SK-N-SH treated with all-trans-retinoic acid at 6 μM for 48 hours (cell line): Measurements from ENCODE around the gene KHK.

ENCODE experiments used
- ARNTL ChIP-seq: fragments of 450-650 bp; formaldehyde crosslinking; IDR thresholded peaks from 2 replicates; pipeline ENCODE4 v1.5.0; 2020; ENCODE audit warnings: low read depth, mild to moderate bottlenecking, moderate library complexity, borderline replicate concordance
- BACH2 ChIP-seq: fragments of 250-450 bp; sonication (Bioruptor Pico); IDR thresholded peaks from 2 replicates; pipeline ENCODE4 v1.9.0; 2021; ENCODE audit warnings: mild to moderate bottlenecking, borderline replicate concordance
- GLIS3 ChIP-seq: fragments of 250-450 bp; sonication (Bioruptor Pico); IDR thresholded peaks from 2 replicates; pipeline ENCODE4 v1.5.0; 2020; ENCODE audit warnings: mild to moderate bottlenecking, moderate library complexity
- ISL1 ChIP-seq: fragments of 250-450 bp; sonication (Bioruptor Pico); IDR thresholded peaks from 2 replicates; pipeline ENCODE4 v2.1.2; 2022; ENCODE audit warnings: mild to moderate bottlenecking, moderate library complexity
- PPARA ChIP-seq: fragments of 250-450 bp; sonication (Bioruptor Pico); IDR thresholded peaks from 2 replicates; pipeline ENCODE4 v1.5.0; 2020; ENCODE audit warnings: mild to moderate bottlenecking, borderline replicate concordance
- RARB ChIP-seq: fragments of 250-450 bp; sonication (Bioruptor Pico); IDR thresholded peaks from 2 replicates; pipeline ENCODE4 v1.8.0; 2021; ENCODE audit warnings: mild to moderate bottlenecking, moderate library complexity
- ZFP3 ChIP-seq: fragments of 250-450 bp; sonication (Bioruptor Pico); IDR thresholded peaks from 2 replicates; pipeline ENCODE4 v1.5.0; 2020; ENCODE audit warnings: mild to moderate bottlenecking, moderate library complexity
- ZNF8 ChIP-seq: fragments of 450-650 bp; formaldehyde crosslinking; IDR thresholded peaks from 2 replicates; pipeline ENCODE4 v1.5.0; 2020; ENCODE audit warnings: mild to moderate bottlenecking, moderate library complexity
- TF ChIP-seq, protein P1 (sequence below): fragments of 250-450 bp; sonication (Bioruptor Pico); IDR thresholded peaks from 2 replicates; pipeline ENCODE4 v1.8.0; 2021; ENCODE audit warnings: low read depth, mild to moderate bottlenecking, moderate library complexity, borderline replicate concordance
- TF ChIP-seq, protein P2 (sequence below): fragments of 250-450 bp; sonication (Bioruptor Pico); IDR thresholded peaks from 2 replicates; pipeline ENCODE4 v1.5.1; 2020; ENCODE audit warnings: low read depth, mild to moderate bottlenecking, moderate library complexity
- TF ChIP-seq, protein P3 (sequence below): fragments of 250-450 bp; sonication (Bioruptor Pico); IDR thresholded peaks from 2 replicates; pipeline ENCODE4 v1.8.0; 2020; ENCODE audit warnings: mild to moderate bottlenecking, moderate library complexity, borderline replicate concordance

DNA sequence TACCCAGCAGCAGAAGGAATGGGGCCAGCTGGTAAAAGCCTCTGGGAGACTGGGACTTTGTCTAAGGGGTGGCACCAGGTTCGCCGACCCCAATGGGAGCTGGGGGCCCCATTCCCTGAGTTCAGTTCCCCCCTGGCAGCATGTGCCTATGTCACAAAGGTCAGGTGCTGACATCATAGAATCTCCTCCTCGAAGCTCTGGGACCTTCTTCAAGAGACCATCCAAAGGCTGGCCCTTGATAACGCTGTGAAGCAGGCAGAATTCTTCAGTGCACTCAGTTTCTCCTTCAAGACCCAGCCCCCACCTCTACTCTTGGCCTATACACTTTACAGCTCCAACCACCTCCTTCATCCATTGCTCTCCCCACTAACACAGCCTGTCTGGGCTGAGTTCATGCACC lies 52.7 kb downstream of the KHK start, which contains the start of gene PRR30:
- TF ChIP-seq, protein P1, sequence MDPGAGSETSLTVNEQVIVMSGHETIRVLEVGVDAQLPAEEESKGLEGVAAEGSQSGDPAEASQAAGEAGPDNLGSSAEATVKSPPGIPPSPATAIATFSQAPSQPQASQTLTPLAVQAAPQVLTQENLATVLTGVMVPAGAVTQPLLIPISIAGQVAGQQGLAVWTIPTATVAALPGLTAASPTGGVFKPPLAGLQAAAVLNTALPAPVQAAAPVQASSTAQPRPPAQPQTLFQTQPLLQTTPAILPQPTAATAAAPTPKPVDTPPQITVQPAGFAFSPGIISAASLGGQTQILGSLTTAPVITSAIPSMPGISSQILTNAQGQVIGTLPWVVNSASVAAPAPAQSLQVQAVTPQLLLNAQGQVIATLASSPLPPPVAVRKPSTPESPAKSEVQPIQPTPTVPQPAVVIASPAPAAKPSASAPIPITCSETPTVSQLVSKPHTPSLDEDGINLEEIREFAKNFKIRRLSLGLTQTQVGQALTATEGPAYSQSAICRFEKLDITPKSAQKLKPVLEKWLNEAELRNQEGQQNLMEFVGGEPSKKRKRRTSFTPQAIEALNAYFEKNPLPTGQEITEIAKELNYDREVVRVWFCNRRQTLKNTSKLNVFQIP (CRISPR knock-in tag): no peak
- no peak for TF ChIP-seq BACH2 (CRISPR knock-in tag)
- no peak for TF ChIP-seq PPARA
- no peak for TF ChIP-seq ISL1
- TF ChIP-seq ZFP3 (CRISPR knock-in tag): no peak
- TF ChIP-seq ZNF8 (CRISPR knock-in tag): no peak
- no peak for TF ChIP-seq ARNTL (CRISPR knock-in tag)
- no peak for TF ChIP-seq RARB (CRISPR knock-in tag)
- TF ChIP-seq, protein P2, sequence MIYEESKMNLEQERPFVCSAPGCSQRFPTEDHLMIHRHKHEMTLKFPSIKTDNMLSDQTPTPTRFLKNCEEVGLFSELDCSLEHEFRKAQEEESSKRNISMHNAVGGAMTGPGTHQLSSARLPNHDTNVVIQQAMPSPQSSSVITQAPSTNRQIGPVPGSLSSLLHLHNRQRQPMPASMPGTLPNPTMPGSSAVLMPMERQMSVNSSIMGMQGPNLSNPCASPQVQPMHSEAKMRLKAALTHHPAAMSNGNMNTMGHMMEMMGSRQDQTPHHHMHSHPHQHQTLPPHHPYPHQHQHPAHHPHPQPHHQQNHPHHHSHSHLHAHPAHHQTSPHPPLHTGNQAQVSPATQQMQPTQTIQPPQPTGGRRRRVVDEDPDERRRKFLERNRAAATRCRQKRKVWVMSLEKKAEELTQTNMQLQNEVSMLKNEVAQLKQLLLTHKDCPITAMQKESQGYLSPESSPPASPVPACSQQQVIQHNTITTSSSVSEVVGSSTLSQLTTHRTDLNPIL (CRISPR knock-in tag): no peak
- no peak for TF ChIP-seq GLIS3 (CRISPR knock-in tag)
- TF ChIP-seq, protein P3, sequence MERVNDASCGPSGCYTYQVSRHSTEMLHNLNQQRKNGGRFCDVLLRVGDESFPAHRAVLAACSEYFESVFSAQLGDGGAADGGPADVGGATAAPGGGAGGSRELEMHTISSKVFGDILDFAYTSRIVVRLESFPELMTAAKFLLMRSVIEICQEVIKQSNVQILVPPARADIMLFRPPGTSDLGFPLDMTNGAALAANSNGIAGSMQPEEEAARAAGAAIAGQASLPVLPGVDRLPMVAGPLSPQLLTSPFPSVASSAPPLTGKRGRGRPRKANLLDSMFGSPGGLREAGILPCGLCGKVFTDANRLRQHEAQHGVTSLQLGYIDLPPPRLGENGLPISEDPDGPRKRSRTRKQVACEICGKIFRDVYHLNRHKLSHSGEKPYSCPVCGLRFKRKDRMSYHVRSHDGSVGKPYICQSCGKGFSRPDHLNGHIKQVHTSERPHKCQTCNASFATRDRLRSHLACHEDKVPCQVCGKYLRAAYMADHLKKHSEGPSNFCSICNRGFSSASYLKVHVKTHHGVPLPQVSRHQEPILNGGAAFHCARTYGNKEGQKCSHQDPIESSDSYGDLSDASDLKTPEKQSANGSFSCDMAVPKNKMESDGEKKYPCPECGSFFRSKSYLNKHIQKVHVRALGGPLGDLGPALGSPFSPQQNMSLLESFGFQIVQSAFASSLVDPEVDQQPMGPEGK (CRISPR knock-in tag): no peak
